ENCODE results near the gene DYNLT4.

- TF ChIP-seq POLR2AphosphoS5 (IDR thresholded peaks at IDR 0.05): no peak
- TF ChIP-seq POLR2A (IDR thresholded peaks at IDR 0.05): no peak
- TF ChIP-seq, protein P1, sequence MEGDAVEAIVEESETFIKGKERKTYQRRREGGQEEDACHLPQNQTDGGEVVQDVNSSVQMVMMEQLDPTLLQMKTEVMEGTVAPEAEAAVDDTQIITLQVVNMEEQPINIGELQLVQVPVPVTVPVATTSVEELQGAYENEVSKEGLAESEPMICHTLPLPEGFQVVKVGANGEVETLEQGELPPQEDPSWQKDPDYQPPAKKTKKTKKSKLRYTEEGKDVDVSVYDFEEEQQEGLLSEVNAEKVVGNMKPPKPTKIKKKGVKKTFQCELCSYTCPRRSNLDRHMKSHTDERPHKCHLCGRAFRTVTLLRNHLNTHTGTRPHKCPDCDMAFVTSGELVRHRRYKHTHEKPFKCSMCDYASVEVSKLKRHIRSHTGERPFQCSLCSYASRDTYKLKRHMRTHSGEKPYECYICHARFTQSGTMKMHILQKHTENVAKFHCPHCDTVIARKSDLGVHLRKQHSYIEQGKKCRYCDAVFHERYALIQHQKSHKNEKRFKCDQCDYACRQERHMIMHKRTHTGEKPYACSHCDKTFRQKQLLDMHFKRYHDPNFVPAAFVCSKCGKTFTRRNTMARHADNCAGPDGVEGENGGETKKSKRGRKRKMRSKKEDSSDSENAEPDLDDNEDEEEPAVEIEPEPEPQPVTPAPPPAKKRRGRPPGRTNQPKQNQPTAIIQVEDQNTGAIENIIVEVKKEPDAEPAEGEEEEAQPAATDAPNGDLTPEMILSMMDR (IDR thresholded peaks at IDR 0.05 in 8 of 11, conservative IDR thresholded peaks at IDR 0.05 in 3 of 11): no peak
These were observed 23.8 kb upstream of the DYNLT4 start for GRCh38 chr1:44830900-44831304.

All from spleen (tissue), 7 donors.